K562 (cell line): ENCODE measurements around the gene GPHN. TPM values are rescaled to one million over a fixed set of nuclear protein-coding genes. Genes with fewer than 3 reads are reported as not detected.

Source experiments
- ATAC-seq: fragments of 200-7000 bp; cut with Tn5 transposase; 3 replicates; pipeline ENCODE4 v1.9.1; 2020; ENCODE audit warnings: moderate library complexity
- BruUV-seq: library from RNA; stranded (reverse); fragments of 400-500 nt; replicated peaks from 2 replicates; lab custom pipeline; 2021; lab: Mats Ljungman, UMichigan
- CTCF ChIA-PET: fragments of 300-600 bp; formaldehyde crosslinking; extraction: SDS; loops from one replicate; lab custom pipeline; 2021; ENCODE audit warnings: low intra/inter-chr PET ratio; lab: Yijun Ruan, JAX
- POLR2A ChIA-PET: fragments of 300-600, 350-650 bp; sonication (Branson Sonifier 250); formaldehyde crosslinking; extraction: SDS; loops from one replicate; lab custom pipeline; 2021; ENCODE audit warnings: antibody characterized with exemption, inconsistent platforms; lab: Yijun Ruan, JAX
- DNase-seq, 4 experiments: peaks; one replicate each; pipeline versions ENCODE4 v3.0.0 to v3.0.0-alpha.2; 2011 to 2018; ENCODE audit warnings: low spot score in 3 of 4, mixed read lengths in 3 of 4; ENCODE audit errors: extremely low read depth in 1 of 4
- FAIRE-seq: peaks from 2 replicates; lab custom pipeline; 2011; peaks lifted over from hg19 to GRCh38; lab: Jason Lieb, UNC
- H2AFZ ChIP-seq: 2 replicates; pipeline ENCODE4 v1.6.0; 2011; ENCODE audit warnings: low read depth, low read length, control low read depth, inconsistent platforms
- H3K27ac ChIP-seq: fragments of 200-600 bp; 3 replicates; pipeline ENCODE4 v1.8.0; 2011; ENCODE audit warnings: low read depth, mild to moderate bottlenecking, control low read depth, inconsistent platforms, low read length, moderate library complexity, mixed read lengths; ENCODE audit errors: extremely low read depth
- H3K27me3 ChIP-seq, 2 experiments: fragments of 300-600 bp in 1 of 2; 2 replicates in 1 of 2; 3 replicates in 1 of 2; pipeline versions ENCODE4 v1.6.0 to v1.8.0; 2011; ENCODE audit warnings: inconsistent platforms in 2 of 2, low read length in 2 of 2, mild to moderate bottlenecking in 1 of 2, mixed read lengths in 1 of 2, moderate library complexity in 1 of 2; ENCODE audit not compliant: control insufficient read depth in 2 of 2, insufficient read depth in 2 of 2
- H3K36me3 ChIP-seq: fragments of 300-600 bp; 3 replicates; pipeline ENCODE4 v1.8.0; 2011; ENCODE audit warnings: mild to moderate bottlenecking, low read length, inconsistent platforms; ENCODE audit not compliant: control insufficient read depth, insufficient read depth
- H3K4me1 ChIP-seq, 2 experiments: fragments of 200-600 bp in 1 of 2; replicated peaks in 1 of 2; 2 replicates in 1 of 2; 3 replicates in 1 of 2; pipeline versions ENCODE4 v1.5.1 to v1.8.0; 2011; ENCODE audit warnings: inconsistent platforms in 2 of 2, low read length in 2 of 2, mild to moderate bottlenecking in 1 of 2, mixed read lengths in 1 of 2, moderate library complexity in 1 of 2; ENCODE audit not compliant: control insufficient read depth in 2 of 2, insufficient read depth in 2 of 2
- H3K4me2 ChIP-seq: 2 replicates; pipeline ENCODE4 v1.6.1; 2011; ENCODE audit warnings: low read length, control low read depth, inconsistent platforms, mixed read lengths; ENCODE audit not compliant: insufficient read depth
- H3K4me3 ChIP-seq: fragments of 200-600 bp; sonication (generic), shearing (Covaris generic); 2 replicates; pipeline ENCODE4 v1.5.1; 2016; ENCODE audit warnings: control low read depth, inconsistent platforms
- H3K79me2 ChIP-seq: fragments of 200-600 bp; 3 replicates; pipeline ENCODE4 v1.8.0; 2011; ENCODE audit warnings: low read length, inconsistent platforms; ENCODE audit not compliant: control insufficient read depth, insufficient read depth
- H3K9ac ChIP-seq, 2 experiments: 2 replicates each; pipeline versions ENCODE4 v1.6.0 to v1.6.1; 2011; ENCODE audit warnings: low read depth in 2 of 2, low read length in 2 of 2, control low read depth in 1 of 2, inconsistent platforms in 1 of 2, mild to moderate bottlenecking in 1 of 2, mixed read lengths in 1 of 2; ENCODE audit not compliant: insufficient read depth in 1 of 2
- H3K9me1 ChIP-seq: one replicate; pipeline ENCODE4 v1.6.0; 2011; ENCODE audit warnings: inconsistent platforms, mild to moderate bottlenecking, low read length, moderate library complexity; ENCODE audit not compliant: control insufficient read depth, insufficient read depth
- H3K9me3 ChIP-seq: replicated peaks from 2 replicates; pipeline ENCODE4 v1.5.1; 2011; ENCODE audit warnings: low read depth, low read length, inconsistent platforms; ENCODE audit not compliant: control insufficient read depth, insufficient read depth
- H4K20me1 ChIP-seq: replicated peaks from 2 replicates; pipeline ENCODE4 v1.6.1; 2011; ENCODE audit warnings: low read length, inconsistent platforms, mixed read lengths; ENCODE audit not compliant: control insufficient read depth, insufficient read depth
- CBX3 ChIP-seq, 2 experiments: IDR thresholded peaks; 1 replicate in 1 of 2; 2 replicates in 1 of 2; pipeline ENCODE4 v1.6.1; 2012; ENCODE audit warnings: inconsistent platforms in 2 of 2, low read length in 2 of 2, borderline replicate concordance in 1 of 2, control low read depth in 1 of 2
- CGGBP1 ChIP-seq: fragments of 250-450 bp; sonication (Bioruptor Pico); IDR thresholded peaks from 2 replicates; pipeline ENCODE4 v1.9.0; 2021; ENCODE audit warnings: mild to moderate bottlenecking
- ETS2 ChIP-seq: IDR thresholded peaks from 2 replicates; pipeline ENCODE4 v1.6.1; 2016; ENCODE audit warnings: borderline replicate concordance, missing genetic modification characterization, mild to moderate bottlenecking, moderate library complexity, missing compliant biosample characterization; ENCODE audit not compliant: poor library complexity, severe bottlenecking
- NBN ChIP-seq: fragments of 450-650 bp; IDR thresholded peaks from 2 replicates; pipeline ENCODE4 v1.6.1; 2016; ENCODE audit warnings: low read depth, mild to moderate bottlenecking
- WGBS: fragments of 100-300 bp; shearing (Covaris generic); methylation state at CpG from one replicate; pipeline ENCODE4 v1.1.6; 2016; ENCODE audit warnings: low coverage, mixed read lengths; ENCODE audit not compliant: insufficient coverage; ENCODE audit errors: missing lambda C conversion rate; 5-methylcytosine and 5-hydroxymethylcytosine counted together
- in situ Hi-C: fragments of 300-500 bp; cut with MboI; formaldehyde crosslinking; loops from 4 replicates; pipeline ENCODE4 v1.15.0; 2018; ENCODE audit warnings: inconsistent platforms, mixed read lengths
- intact Hi-C: fragments of 100-400 bp; cut with micrococcal nuclease; formaldehyde crosslinking; loops from 2 replicates; pipeline ENCODE4 v1.14.2; 2022
- polyA plus RNA-seq, 8 experiments: library from polyadenylated mRNA; depleted of rRNA in 4 of 8; stranded (reverse) in 5 of 8; unstranded in 3 of 8; fragments of >200 nt; fragmentation: Nextera tagmentation in 2 of 8; fragmentation: Illumina TruSeq in 1 of 8; extraction: Ambion mirVana in 2 of 8; extraction: Trizol in 1 of 8; gene quantifications; 2 replicates each; pipeline versions ENCODE4 v1.2.1 to v1.2.3, GENCODE V29; 2011 to 2014; ENCODE audit warnings: inconsistent platforms in 1 of 8, missing spikeins in 1 of 8
- total RNA-seq, 7 experiments: library from RNA; depleted of rRNA in 6 of 7; stranded (reverse); fragments of >200 nt in 6 of 7; fragmentation: Illumina TruSeq in 2 of 7; extraction: Trizol in 2 of 7; gene quantifications; 2 replicates each; pipeline versions ENCODE4 v1.2.1 to v1.2.3, GENCODE V29; 2011 to 2021; ENCODE audit warnings: low replicate concordance in 1 of 7
- TF ChIP-seq, protein P1 (sequence below): fragments of 450-650 bp; IDR thresholded peaks from 2 replicates; pipeline ENCODE4 v1.6.1; 2018; ENCODE audit not compliant: partially characterized antibody
- TF ChIP-seq, protein P2 (sequence below), 2 experiments: fragments of 450-650 bp; conservative IDR thresholded peaks; 2 replicates each; pipeline ENCODE4 v1.6.1; 2017; ENCODE audit warnings: mild to moderate bottlenecking in 2 of 2, moderate library complexity in 2 of 2
- TF ChIP-seq, protein P3 (sequence below): IDR thresholded peaks from 3 replicates; pipeline ENCODE4 v1.6.1; 2011; ENCODE audit warnings: borderline replicate concordance, mild to moderate bottlenecking; ENCODE audit not compliant: insufficient read length, insufficient read depth

Gene GPHN
- total and polyA plus RNA-seq, 9 of the 15 experiments (the other 6 are each of a cell fraction or from before 2014, with no cell fraction given) = 5.9 to 16.0 (median 11.4) TPM

- no peak for FAIRE-seq
- POLR2A ChIA-PET = no interaction called here
- Histone ChIP-seq H3K4me1 (no peaks in the 10 kb centered on the region), H4K20me1 (no peaks in the 10 kb centered on the region), H3K4me3 (no peak overlapping the region), H3K27me3 (no peaks in the 10 kb centered on the region), H3K4me2 (no peak overlapping the region), H3K9ac (no peak overlapping the region), H2AFZ (no peak overlapping the region), H3K36me3 (no peaks in the 10 kb centered on the region), H3K27ac (no peak overlapping the region), H3K9me3 (no peaks in the 10 kb centered on the region), H3K79me2 (no peaks in the 10 kb centered on the region), H3K9me1 (no peaks in the 10 kb centered on the region)
- no peak for ATAC-seq
- intact Hi-C loops = no loop called here
- 90% methylated on average over 1 of the region's 1 CpG for WGBS
- TF ChIP-seq NBN (no peak), CGGBP1 (CRISPR knock-in tag) (no peak), CBX3 (IDR thresholded peaks at IDR 0.05; ENCODE audit: borderline replicate concordance in 1 of 2, low read length in 2 of 2) (no peak), ETS2 (tag) (no peak)
- TF ChIP-seq, protein P1, sequence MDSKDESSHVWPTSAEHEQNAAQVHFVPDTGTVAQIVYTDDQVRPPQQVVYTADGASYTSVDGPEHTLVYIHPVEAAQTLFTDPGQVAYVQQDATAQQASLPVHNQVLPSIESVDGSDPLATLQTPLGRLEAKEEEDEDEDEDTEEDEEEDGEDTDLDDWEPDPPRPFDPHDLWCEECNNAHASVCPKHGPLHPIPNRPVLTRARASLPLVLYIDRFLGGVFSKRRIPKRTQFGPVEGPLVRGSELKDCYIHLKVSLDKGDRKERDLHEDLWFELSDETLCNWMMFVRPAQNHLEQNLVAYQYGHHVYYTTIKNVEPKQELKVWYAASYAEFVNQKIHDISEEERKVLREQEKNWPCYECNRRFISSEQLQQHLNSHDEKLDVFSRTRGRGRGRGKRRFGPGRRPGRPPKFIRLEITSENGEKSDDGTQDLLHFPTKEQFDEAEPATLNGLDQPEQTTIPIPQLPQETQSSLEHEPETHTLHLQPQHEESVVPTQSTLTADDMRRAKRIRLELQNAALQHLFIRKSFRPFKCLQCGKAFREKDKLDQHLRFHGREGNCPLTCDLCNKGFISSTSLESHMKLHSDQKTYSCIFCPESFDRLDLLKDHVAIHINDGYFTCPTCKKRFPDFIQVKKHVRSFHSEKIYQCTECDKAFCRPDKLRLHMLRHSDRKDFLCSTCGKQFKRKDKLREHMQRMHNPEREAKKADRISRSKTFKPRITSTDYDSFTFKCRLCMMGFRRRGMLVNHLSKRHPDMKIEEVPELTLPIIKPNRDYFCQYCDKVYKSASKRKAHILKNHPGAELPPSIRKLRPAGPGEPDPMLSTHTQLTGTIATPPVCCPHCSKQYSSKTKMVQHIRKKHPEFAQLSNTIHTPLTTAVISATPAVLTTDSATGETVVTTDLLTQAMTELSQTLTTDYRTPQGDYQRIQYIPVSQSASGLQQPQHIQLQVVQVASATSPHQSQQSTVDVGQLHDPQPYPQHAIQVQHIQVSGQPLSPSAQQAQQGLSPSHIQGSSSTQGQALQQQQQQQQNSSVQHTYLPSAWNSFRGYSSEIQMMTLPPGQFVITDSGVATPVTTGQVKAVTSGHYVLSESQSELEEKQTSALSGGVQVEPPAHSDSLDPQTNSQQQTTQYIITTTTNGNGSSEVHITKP = no peak
- TF ChIP-seq, protein P2, sequence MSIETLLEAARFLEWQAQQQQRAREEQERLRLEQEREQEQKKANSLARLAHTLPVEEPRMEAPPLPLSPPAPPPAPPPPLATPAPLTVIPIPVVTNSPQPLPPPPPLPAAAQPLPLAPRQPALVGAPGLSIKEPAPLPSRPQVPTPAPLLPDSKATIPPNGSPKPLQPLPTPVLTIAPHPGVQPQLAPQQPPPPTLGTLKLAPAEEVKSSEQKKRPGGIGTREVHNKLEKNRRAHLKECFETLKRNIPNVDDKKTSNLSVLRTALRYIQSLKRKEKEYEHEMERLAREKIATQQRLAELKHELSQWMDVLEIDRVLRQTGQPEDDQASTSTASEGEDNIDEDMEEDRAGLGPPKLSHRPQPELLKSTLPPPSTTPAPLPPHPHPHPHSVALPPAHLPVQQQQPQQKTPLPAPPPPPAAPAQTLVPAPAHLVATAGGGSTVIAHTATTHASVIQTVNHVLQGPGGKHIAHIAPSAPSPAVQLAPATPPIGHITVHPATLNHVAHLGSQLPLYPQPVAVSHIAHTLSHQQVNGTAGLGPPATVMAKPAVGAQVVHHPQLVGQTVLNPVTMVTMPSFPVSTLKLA (conservative IDR thresholded peaks at IDR 0.05) = no peak
- TF ChIP-seq, protein P3, sequence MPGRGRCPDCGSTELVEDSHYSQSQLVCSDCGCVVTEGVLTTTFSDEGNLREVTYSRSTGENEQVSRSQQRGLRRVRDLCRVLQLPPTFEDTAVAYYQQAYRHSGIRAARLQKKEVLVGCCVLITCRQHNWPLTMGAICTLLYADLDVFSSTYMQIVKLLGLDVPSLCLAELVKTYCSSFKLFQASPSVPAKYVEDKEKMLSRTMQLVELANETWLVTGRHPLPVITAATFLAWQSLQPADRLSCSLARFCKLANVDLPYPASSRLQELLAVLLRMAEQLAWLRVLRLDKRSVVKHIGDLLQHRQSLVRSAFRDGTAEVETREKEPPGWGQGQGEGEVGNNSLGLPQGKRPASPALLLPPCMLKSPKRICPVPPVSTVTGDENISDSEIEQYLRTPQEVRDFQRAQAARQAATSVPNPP = no peak
- CTCF ChIA-PET = no interaction called here
- in situ Hi-C loops = no loop called here
- no TSS peak for BruUV-seq
- DNase-seq = no peak
Observed at GRCh38 chr14:66916421-66916820, 408.5 kb downstream of the GPHN start.
